Karpas-422 (cell line): Measurements from ENCODE around the gene CD300C. TPM values are rescaled to one million over a fixed set of nuclear protein-coding genes. Genes with fewer than 3 reads are reported as not detected.
"Not testable (repeated sequence)": the region's sequence is repeated elsewhere in the genome, so short reads cannot be mapped to it uniquely, and the experiment has no call there.

ENCODE experiments used
- DNase-seq: peaks from one replicate; pipeline ENCODE4 v3.0.0-alpha.2; 2015
- H2AFZ ChIP-seq: fragments of 200-600 bp; sonication (generic); 2 replicates; pipeline ENCODE4 v1.6.1; 2014; ENCODE audit warnings: antibody characterized with exemption, low read length, mixed read lengths
- H3K27ac ChIP-seq: fragments of 200-600 bp; sonication (generic); 2 replicates; pipeline ENCODE4 v1.5.1; 2014; ENCODE audit warnings: mild to moderate bottlenecking, low read length, moderate library complexity
- H3K27me3 ChIP-seq: fragments of 200-600 bp; sonication (generic); 2 replicates; pipeline ENCODE4 v1.6.1; 2014; ENCODE audit warnings: low read length, mixed read lengths
- H3K36me3 ChIP-seq: fragments of 200-600 bp; sonication (generic); 2 replicates; pipeline ENCODE4 v1.6.1; 2014; ENCODE audit warnings: low read length, mixed read lengths; ENCODE audit not compliant: insufficient read depth
- H3K4me1 ChIP-seq: fragments of 200-600 bp; sonication (generic); 2 replicates; pipeline ENCODE4 v1.6.1; 2014; ENCODE audit warnings: mild to moderate bottlenecking, low read length, mixed read lengths
- H3K4me2 ChIP-seq: fragments of 200-600 bp; sonication (generic); 2 replicates; pipeline ENCODE4 v1.6.1; 2014; ENCODE audit warnings: low read length, low read depth, mild to moderate bottlenecking; ENCODE audit not compliant: poor library complexity, severe bottlenecking
- H3K4me3 ChIP-seq: fragments of 200-600 bp; sonication (generic); 2 replicates; pipeline ENCODE4 v1.5.1; 2014; ENCODE audit warnings: mild to moderate bottlenecking, antibody characterized with exemption, low read length, mixed read lengths
- H3K79me2 ChIP-seq: fragments of 200-600 bp; sonication (generic); 2 replicates; pipeline ENCODE4 v1.6.1; 2014; ENCODE audit warnings: mild to moderate bottlenecking, low read length, mixed read lengths
- H3K9ac ChIP-seq: fragments of 200-600 bp; sonication (generic); 2 replicates; pipeline ENCODE4 v1.6.0; 2014; ENCODE audit warnings: low read length
- H3K9me2 ChIP-seq: fragments of 200-600 bp; sonication (generic), shearing (Covaris generic); replicated peaks from 2 replicates; pipeline ENCODE4 v1.6.0; 2014; ENCODE audit warnings: mild to moderate bottlenecking, low read length, moderate library complexity; ENCODE audit not compliant: insufficient read depth
- H3K9me3 ChIP-seq: fragments of 300-700, 200-600 bp; sonication (generic); 2 replicates; pipeline ENCODE4 v1.6.1; 2014; ENCODE audit warnings: low read length, mixed read lengths
- H4K20me1 ChIP-seq: fragments of 200-600 bp; sonication (generic); 2 replicates; pipeline ENCODE4 v1.6.1; 2014; ENCODE audit warnings: mild to moderate bottlenecking, antibody characterized with exemption, low read length, low read depth; ENCODE audit not compliant: insufficient read depth
- total RNA-seq: library from RNA; depleted of rRNA; stranded (reverse); fragments of >200 nt; shearing (Covaris generic); gene quantifications from 2 replicates; pipeline ENCODE4 v1.2.3, GENCODE V29; 2014; ENCODE audit warnings: low replicate concordance

The CD300C gene
- total RNA-seq, 1 experiment from 2014 or later: not detected

DNA sequence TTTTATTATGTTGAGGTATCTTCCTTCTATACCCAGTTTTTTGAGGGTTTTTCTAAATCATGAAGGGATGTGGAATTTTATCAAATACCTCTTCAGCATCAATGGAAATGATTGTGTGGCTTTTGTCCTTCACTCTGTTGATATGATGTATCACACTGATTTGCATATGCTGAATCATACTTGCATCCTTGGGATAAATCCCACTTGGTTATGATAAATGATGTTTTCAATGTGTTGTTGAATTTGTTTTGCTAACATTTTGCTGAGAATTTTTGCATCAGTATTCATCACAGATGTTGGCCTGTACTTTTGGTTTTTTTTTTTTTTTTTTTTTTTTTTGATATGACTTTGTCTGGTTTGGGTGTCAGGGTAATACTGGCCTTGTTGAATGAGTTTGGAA, 37.8 kb downstream of the CD300C start:
- Histone ChIP-seq H3K27ac (no peak overlapping the region), H3K27me3 (no peaks in the 10 kb centered on the region; the same call in 1 of the 2 replicates), H3K9me2 (no peaks in the 10 kb centered on the region), H3K9me3 (no peaks in the 10 kb centered on the region), H3K36me3 (no peaks in the 10 kb centered on the region), H3K4me2 (no peak overlapping the region), H3K4me1 (no peaks in the 10 kb centered on the region), H3K79me2 (no peaks in the 10 kb centered on the region), H4K20me1 (no peaks in the 10 kb centered on the region), H3K4me3 (no peak overlapping the region), H3K9ac (no peak overlapping the region), H2AFZ (no peak overlapping the region)
- no peak for DNase-seq

DNA sequence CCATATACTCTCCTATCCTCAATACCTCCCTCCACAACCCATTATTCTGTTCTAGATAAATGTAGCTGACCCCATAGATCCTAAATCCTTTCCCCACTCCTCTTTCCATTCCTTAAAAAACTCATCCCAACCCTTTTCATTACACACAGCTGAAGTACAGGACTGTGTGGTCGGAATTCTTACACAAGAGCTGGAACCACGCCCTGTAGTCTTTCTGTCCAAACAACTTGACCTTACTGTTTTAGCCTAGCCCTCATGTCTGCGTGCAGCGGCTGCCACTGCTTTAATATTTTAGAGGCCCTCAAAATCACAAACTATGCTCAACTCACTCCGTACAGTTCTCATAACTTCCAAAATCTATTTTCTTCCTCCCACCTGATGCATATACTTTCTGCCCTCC, 42.0 kb downstream of the CD300C start:
- H4K20me1 ChIP-seq, H3K4me2 ChIP-seq, H3K4me3 ChIP-seq, H3K9me2 ChIP-seq, H3K4me1 ChIP-seq, DNase-seq, H3K27me3 ChIP-seq, H2AFZ ChIP-seq, H3K36me3 ChIP-seq, H3K27ac ChIP-seq, H3K9ac ChIP-seq, H3K79me2 ChIP-seq, H3K9me3 ChIP-seq: not testable (repeated sequence)

- Histone ChIP-seq H4K20me1 (no peaks in the 10 kb centered on the region), H3K27me3 (no peaks in the 10 kb centered on the region), H3K4me1 (no peaks in the 10 kb centered on the region), H3K4me3 (no peak overlapping the region), H3K9ac (no peak overlapping the region), H3K4me2 (no peak overlapping the region), H3K36me3 (no peaks in the 10 kb centered on the region), H3K27ac (no peak overlapping the region), H3K9me3 (no peaks in the 10 kb centered on the region), H3K9me2 (no peaks in the 10 kb centered on the region), H3K79me2 (no peaks in the 10 kb centered on the region), H2AFZ (no peak overlapping the region)
- no peak for DNase-seq
Observed at GRCh38 chr17:74502861-74503260, 43.1 kb downstream of the CD300C start.

- no peaks in the 10 kb centered on the region for H3K9me3 ChIP-seq
- no peaks in the 10 kb centered on the region for H3K79me2 ChIP-seq
- no peaks in the 10 kb centered on the region for H3K27me3 ChIP-seq
- no peak overlapping the region for H3K9ac ChIP-seq
- H3K9me2 ChIP-seq: no peaks in the 10 kb centered on the region
- no peaks in the 10 kb centered on the region for H3K4me1 ChIP-seq
- no peaks in the 10 kb centered on the region for H4K20me1 ChIP-seq
- no peak overlapping the region for H3K4me2 ChIP-seq
- H3K4me3 ChIP-seq: no peak overlapping the region
- no peaks in the 10 kb centered on the region for H3K36me3 ChIP-seq
- no peak overlapping the region for H2AFZ ChIP-seq
- DNase-seq: no peak
- H3K27ac ChIP-seq: no peak overlapping the region
Observed at GRCh38 chr17:74499992-74500391, 45.9 kb downstream of the CD300C start.

GRCh38 chr17:74497471-74497870, 48.4 kb downstream of the CD300C start:
- Histone ChIP-seq H3K27ac (no peak overlapping the region), H3K4me1 (no peaks in the 10 kb centered on the region), H2AFZ (no peak overlapping the region), H3K36me3 (no peaks in the 10 kb centered on the region), H3K4me2 (no peak overlapping the region), H3K9ac (no peak overlapping the region), H4K20me1 (no peaks in the 10 kb centered on the region), H3K79me2 (no peaks in the 10 kb centered on the region), H3K4me3 (no peak overlapping the region), H3K9me2 (no peaks in the 10 kb centered on the region), H3K27me3 (no peaks in the 10 kb centered on the region), H3K9me3 (no peaks in the 10 kb centered on the region)
- no peak for DNase-seq

GRCh38 chr17:74493331-74493833, 52.5 kb downstream of the CD300C start:
- peak; percentile 72 for DNase-seq
- Histone ChIP-seq H3K4me3 (no peak overlapping the region), H3K4me1 (no peaks in the 10 kb centered on the region), H3K9ac (no peak overlapping the region), H3K27me3 (no peaks in the 10 kb centered on the region), H3K9me3 (no peaks in the 10 kb centered on the region), H3K36me3 (no peaks in the 10 kb centered on the region), H3K27ac (no peak overlapping the region), H3K4me2 (no peak overlapping the region), H3K9me2 (no peaks in the 10 kb centered on the region), H2AFZ (no peak overlapping the region), H3K79me2 (no peaks in the 10 kb centered on the region), H4K20me1 (no peaks in the 10 kb centered on the region)

GRCh38 chr17:74491626-74492025, 54.3 kb downstream of the CD300C start:
- Histone ChIP-seq H2AFZ (no peak overlapping the region), H3K27ac (no peak overlapping the region), H3K4me1 (no peaks in the 10 kb centered on the region), H3K9ac (no peak overlapping the region), H3K4me3 (no peak overlapping the region), H3K27me3 (no peaks in the 10 kb centered on the region), H3K79me2 (no peaks in the 10 kb centered on the region), H3K9me3 (no peaks in the 10 kb centered on the region), H4K20me1 (no peaks in the 10 kb centered on the region), H3K36me3 (no peaks in the 10 kb centered on the region), H3K4me2 (no peak overlapping the region), H3K9me2 (no peaks in the 10 kb centered on the region)
- DNase-seq: no peak
